COR-L47 (cell line): ENCODE results near the gene SLC3A2.

Source experiments
- DNase-seq: peaks from one replicate; lab custom pipeline; 2025; lab: John Stamatoyannopoulos, UW

Gene SLC3A2

DNA sequence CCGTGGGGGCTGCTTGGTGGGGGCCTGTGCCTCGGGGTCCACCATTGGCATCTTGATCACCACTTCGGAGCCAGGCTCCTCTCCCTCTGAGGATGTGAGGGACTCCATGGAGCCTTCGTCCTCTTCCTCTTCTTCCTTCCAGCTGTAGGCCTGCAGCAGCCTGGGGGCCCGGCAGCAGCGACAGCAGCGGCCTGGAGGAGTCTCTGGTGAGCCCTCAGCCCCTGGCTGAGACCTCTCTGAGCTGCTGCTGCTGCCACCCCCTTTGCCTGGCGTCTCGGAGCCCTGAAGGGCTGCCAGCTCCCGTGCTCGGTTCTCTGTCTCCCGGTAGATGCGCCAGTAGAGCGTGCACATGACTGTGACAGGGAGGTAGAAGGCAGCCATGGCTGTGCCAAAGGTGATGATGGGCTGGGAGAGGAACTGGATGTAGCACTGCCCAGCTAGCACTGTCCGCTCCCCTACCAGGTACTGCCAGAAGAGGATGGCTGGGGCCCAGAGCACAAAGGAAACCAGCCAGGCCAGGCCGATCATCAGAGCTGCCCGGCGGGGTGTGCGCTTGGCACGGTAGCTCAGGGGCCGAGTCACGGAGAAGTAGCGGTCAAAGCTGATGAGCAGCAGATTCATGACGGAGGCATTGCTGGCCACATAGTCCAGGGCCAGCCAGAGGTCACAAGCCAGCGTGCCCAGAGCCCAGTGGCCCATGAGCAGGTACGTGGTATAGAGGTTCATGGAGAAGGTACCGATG lies 29.6 kb downstream of the SLC3A2 start:
- no peak for DNase-seq

GRCh38 chr11:62911137-62912130 lies 30.7 kb downstream of the SLC3A2 start:
- DNase-seq = no peak

DNA sequence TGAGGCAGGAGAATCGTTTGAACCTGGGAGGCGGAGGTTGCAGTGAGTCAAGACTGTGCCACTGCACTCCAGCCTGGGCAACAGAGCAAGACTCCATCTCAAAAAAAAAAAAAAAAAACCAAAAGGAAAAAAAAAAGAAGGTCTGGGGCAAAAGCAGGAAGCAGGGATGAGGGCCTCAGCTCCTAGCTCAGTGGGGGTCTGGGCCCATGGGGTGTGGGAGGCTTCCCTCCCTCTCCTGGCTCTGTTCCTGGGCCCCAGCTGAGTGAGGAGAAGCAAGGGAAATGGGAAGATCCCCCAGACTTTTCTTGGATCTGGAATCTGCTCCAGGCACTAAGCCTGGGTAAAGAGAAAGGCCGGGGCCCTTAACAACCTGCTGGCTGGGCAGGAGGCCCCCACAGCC lies 31.6 kb downstream of the SLC3A2 start:
- DNase-seq = no peak

DNA sequence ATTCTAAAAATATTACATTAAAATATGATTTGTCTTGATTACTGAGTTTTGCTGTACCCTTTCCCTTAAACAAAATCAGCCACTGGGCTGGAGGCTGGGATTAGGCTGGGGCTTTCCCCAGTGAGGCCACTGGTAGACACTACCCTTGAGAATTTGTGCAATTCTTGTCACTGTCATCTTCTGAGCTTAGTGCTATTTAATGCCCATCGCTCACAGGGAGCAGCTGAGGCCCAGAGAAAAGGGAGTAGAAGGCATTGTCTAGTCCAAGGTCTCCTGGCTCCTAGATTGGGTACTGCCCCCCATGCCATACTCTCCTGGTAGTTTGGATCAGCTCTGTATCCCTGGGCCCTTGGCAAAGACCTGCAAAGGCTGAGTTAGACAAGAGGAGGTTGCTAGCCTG lies 33.7 kb downstream of the SLC3A2 start:
- DNase-seq = no peak

DNA sequence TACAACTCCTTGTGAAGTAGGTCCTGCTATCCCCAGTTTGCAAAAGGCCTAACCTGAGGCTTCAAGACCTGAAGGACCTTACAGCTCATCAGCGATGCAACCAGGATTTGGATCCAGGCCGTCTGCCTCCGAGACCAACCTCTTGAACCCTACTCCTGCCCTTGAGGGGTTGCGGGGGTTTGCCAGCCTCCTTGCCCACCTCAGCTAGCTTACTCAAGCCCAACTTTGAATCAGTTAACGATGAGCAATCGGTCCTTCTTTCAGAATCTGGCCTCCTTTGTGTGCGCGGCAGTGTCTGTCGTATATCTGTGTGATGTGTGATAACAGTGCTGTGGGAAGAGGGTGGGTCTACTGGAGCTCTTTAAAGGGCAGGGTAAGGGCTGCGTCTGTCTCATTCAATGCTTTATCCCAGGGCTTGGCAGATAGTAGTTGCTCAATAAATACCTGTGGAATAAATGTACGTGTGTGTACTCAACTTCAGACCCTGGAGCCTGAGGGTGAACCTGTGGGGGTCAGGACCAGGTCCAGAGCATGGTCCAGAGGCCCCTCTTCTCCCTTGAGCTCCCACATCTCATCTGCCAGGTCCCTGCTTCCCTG lies 37.3 kb downstream of the SLC3A2 start:
- DNase-seq = no peak

DNA sequence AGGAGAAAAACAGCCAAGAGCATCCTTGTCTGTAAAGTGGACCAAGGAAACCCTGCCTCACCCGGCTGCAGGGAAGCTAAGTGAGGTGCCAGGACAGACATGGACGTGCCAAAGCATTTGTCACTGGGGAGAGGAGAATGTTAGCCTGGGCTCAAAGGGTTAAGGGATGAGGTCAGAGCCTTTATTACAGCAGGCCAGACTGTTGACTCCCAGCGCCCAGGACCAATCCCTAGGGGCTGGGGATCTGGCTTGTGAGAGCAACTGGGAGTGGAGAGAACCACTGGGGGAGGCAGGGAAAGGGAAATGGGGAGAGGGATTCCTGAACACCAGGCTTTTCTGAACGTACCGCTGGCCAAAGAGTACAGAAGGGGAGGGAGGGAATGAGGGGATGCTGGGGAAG lies 37.8 kb downstream of the SLC3A2 start:
- no peak for DNase-seq

GRCh38 chr11:62919476-62919875 lies 38.8 kb downstream of the SLC3A2 start:
- no peak for DNase-seq

GRCh38 chr11:62919898-62920640 lies 39.4 kb downstream of the SLC3A2 start:
- DNase-seq = no peak

DNA sequence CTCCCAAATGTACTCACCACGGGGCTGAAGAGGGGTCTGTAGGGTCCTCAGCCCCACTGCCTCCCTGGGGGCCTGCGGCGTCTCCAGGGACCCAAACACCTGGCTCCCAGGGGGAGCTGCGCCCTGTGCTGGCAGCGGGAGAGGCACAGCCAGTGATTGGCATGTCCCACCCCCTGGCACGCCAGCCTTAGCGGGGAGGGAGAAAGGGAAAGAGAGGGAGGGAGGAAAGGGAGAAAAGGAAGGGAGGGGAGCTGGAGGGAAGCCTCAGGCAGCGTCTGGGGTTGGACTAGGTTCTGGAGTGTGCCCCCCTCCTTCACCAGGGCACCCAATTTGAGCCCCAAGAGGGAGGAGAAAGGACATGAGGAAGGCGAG lies 40.5 kb downstream of the SLC3A2 start, which contains the start of gene CHRM1:
CHRM1 (minus strand) TSS at position 163 of the 372 bp plus-strand sequence. CDS start 10,263 bp downstream, outside the sequence.
- peak; percentile 49 for DNase-seq

DNA sequence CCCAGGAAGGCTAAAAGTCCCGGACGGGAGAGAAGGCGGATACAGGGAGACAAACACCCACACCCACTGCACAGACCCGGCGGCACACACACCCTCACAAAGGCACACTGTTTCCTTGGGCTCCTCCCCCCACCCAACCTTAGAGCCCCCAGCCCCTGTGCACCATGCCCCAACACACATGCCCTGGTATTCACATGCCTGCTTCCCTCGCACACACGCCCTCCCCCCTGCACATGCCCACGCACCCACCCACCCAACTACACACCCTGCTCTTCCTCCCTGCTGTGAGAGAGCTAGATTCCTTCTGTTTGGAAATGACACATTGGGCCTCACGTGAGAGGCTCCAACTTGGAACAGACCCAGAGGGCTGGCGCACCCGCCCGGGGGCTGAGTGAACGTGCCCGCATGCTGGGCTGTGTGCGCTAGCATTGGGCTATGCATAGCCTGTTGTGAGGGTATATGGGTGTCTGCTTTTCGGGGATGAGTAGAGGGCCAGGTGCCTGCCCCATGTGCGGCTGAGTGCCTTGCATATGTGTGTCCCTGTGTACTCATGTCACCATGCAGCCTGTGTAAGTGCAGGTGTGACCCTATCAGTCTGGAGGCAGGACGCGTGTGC lies 41.0 kb downstream of the SLC3A2 start:
- DNase-seq = peak; percentile 80

DNA sequence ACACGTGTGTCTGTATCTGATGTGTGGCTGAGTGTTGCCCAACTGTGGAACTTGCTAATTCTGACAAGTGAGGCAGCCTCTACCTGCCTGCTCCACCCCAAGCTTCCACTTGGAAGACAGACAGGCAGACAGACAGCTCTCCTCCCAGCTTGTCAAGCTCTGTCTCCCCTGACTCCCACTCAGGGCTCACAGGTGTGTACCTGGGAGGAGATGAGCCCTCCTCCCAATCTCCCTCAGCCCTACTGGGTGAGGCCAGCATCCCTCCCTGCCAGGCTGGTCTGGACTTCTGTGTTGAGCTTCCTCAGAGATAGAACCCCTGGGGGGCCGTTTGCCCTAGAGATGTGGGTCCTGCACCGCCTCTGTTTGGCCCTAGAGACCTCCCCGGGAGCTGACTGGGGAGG lies 41.5 kb downstream of the SLC3A2 start:
- no peak for DNase-seq

GRCh38 chr11:62922653-62923431 lies 42.1 kb downstream of the SLC3A2 start:
- no peak for DNase-seq

- DNase-seq = no peak
Measured at GRCh38 chr11:62923601-62924411, 43.1 kb downstream of the SLC3A2 start.

DNA sequence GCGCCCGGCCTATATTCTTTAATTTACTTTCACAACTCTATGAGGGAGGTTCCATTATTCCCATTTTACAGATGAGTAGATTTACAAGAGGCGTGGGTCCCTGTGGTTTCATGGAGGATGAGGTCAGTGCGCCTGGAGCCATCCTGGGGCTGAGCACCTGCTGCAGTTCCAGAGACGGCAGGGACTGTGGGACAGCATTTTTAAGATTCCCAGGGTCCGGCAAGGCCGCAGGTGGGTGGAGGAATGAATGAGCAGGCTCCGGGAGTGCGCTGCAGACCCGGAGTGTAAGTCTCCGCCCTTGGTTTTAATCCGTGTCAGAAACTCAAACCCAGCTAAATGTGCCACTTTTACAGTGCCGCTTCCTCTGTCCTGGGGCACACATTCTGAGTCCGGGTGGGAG lies 44.6 kb downstream of the SLC3A2 start:
- no peak for DNase-seq

DNA sequence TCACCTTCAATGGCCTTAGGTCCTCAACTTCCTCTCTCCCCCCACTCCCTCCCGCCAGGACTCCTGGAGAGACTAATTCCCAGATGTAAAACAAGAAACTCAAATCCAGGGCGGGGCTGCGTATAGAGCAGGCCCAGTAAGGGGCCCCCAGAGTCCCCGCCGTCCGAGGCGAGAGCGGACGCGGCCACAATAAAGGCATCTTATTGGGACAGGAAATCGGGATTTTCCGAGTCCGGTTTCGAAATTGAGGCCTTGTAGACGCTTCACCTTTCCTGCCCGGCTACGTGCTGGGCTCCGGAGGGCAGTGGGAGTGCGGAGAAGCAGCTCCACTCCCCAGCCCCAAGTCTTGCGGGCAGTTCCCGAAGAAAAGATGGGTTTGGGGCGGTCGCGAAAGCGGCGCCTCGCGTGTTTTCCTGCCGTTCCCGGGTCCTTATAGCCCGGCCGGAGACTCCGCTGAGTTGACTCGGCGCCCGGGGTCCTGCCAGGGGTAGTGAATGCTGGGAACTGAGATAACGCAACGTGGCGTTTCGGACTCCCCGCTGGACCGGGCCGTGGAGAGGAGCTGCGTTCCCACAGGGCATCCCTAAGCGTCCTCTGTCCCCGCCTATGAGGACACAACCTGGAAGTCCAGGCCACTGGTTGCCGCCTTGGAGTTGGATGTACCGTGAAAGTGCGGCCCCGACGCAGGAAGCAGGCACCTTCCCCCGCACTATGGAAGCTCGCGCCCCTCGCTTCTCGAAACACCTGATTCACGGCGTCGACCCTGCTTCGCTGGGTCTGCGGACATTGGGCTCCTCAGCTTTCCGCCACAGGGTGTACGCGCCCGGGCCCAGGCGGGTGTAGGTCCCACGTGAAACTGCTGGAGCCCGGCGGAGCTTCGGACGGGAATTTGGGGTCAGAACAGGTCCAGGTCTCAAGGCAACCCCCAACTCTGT lies 45.3 kb downstream of the SLC3A2 start:
- no peak for DNase-seq

DNA sequence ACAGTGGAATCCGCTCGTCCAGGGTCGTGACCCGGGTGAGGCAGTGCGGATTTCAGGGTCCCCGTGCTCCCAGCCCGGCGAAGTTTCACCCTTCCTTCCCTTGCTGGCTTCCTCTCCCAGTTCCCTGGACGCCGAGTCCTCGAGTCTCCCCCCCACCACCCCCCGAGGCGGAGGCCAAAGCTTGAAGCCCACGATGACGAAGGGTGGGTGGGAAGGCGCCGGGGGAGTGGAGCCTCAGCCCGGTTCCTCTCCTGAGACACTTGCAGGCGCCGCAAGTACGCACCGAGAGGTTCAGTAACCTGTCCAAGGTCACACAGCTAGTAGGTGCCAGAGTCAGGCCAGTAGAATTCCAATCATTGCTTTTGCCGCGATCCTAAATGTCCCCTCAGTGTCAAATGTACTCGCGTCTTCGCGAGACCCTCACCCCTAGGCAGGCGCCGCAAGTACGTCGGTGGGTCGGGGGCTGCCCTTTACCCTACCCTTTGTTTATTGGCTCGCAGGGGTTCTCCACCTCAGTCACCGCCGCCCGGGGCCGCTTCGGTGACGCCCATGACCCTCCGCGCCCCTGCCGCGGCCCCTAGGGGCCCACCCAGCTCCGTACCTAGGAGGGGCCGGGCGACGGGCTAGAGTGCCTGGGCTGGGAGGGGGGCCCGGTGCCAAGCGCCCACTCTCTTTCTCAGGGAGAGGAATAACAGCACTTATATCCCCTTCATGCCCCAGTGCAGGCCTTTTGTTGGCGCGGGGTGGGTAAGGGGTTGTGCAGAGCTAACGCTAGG lies 46.2 kb downstream of the SLC3A2 start:
- no peak for DNase-seq

GRCh38 chr11:62928011-62928410 lies 47.3 kb downstream of the SLC3A2 start:
- no peak for DNase-seq

- no peak for DNase-seq
Measured at GRCh38 chr11:62930157-62930556, 49.5 kb downstream of the SLC3A2 start.
